H9 (cell line): ENCODE data around the gene PRR23A. TPM values are rescaled to one million over a fixed set of nuclear protein-coding genes. Genes with fewer than 3 reads are reported as not detected.

Experiments
- DNase-seq: peaks from one replicate; pipeline ENCODE4 v3.0.0-alpha.2; 2017
- H2AFZ ChIP-seq: one replicate; pipeline ENCODE4 v1.6.1; 2013; ENCODE audit warnings: mild to moderate bottlenecking, low read length, control low read depth, moderate library complexity
- H2AK5ac ChIP-seq: 2 replicates; pipeline ENCODE4 v1.6.1; 2013; ENCODE audit warnings: low read length, control low read depth, mixed read lengths; ENCODE audit not compliant: insufficient read length
- H2BK120ac ChIP-seq: one replicate; pipeline ENCODE4 v1.6.1; 2013; ENCODE audit warnings: low read depth, mild to moderate bottlenecking, low read length, control low read depth, inconsistent platforms; ENCODE audit not compliant: poor library complexity, severe bottlenecking
- H2BK12ac ChIP-seq: 2 replicates; pipeline ENCODE4 v1.6.1; 2013; ENCODE audit warnings: low read length, control low read depth, mixed read lengths, low read depth; ENCODE audit not compliant: insufficient read length
- H2BK15ac ChIP-seq: 2 replicates; pipeline ENCODE4 v1.6.1; 2013; ENCODE audit warnings: low read depth, low read length, control low read depth
- H2BK20ac ChIP-seq: one replicate; pipeline ENCODE4 v1.6.1; 2013; ENCODE audit warnings: low read depth, mild to moderate bottlenecking, low read length, control low read depth, inconsistent platforms; ENCODE audit not compliant: poor library complexity, severe bottlenecking
- H2BK5ac ChIP-seq: 2 replicates; pipeline ENCODE4 v1.6.1; 2013; ENCODE audit warnings: low read length, control low read depth, mixed read lengths; ENCODE audit not compliant: insufficient read length
- H3K14ac ChIP-seq: 2 replicates; pipeline ENCODE4 v1.6.1; 2013; ENCODE audit warnings: low read length, control low read depth; ENCODE audit not compliant: insufficient read depth
- H3K18ac ChIP-seq: 2 replicates; pipeline ENCODE4 v1.6.1; 2013; ENCODE audit warnings: low read depth, mild to moderate bottlenecking, mixed read lengths, low read length, control low read depth; ENCODE audit not compliant: insufficient read length
- H3K23ac ChIP-seq: 2 replicates; pipeline ENCODE4 v1.6.1; 2013; ENCODE audit warnings: low read length, control low read depth, mixed read lengths, low read depth; ENCODE audit not compliant: insufficient read length
- H3K23me2 ChIP-seq: 2 replicates; pipeline ENCODE4 v1.6.1; 2013; ENCODE audit warnings: low read depth, mild to moderate bottlenecking, mixed read lengths, low read length, control low read depth; ENCODE audit not compliant: insufficient read length, poor library complexity, severe bottlenecking
- H3K27ac ChIP-seq: 2 replicates; pipeline ENCODE4 v1.5.1; 2013; ENCODE audit warnings: low read length, control low read depth, mixed read lengths, low read depth; ENCODE audit not compliant: insufficient read length
- H3K27me3 ChIP-seq: 2 replicates; pipeline ENCODE4 v1.6.1; 2013; ENCODE audit warnings: low read length, control low read depth, inconsistent platforms; ENCODE audit not compliant: insufficient read depth
- H3K4ac ChIP-seq: 2 replicates; pipeline ENCODE4 v1.6.1; 2013; ENCODE audit warnings: low read depth, mild to moderate bottlenecking, control low read depth, inconsistent platforms, low read length, moderate library complexity
- H3K4me1 ChIP-seq: 2 replicates; pipeline ENCODE4 v1.6.1; 2013; ENCODE audit warnings: low read length, control low read depth, inconsistent platforms; ENCODE audit not compliant: insufficient read depth
- H3K4me2 ChIP-seq: 2 replicates; pipeline ENCODE4 v1.6.1; 2013; ENCODE audit warnings: low read length, control low read depth, mixed read lengths; ENCODE audit not compliant: insufficient read length, insufficient read depth
- H3K56ac ChIP-seq: 2 replicates; pipeline ENCODE4 v1.6.1; 2013; ENCODE audit warnings: low read depth, mild to moderate bottlenecking, mixed read lengths, low read length, control low read depth; ENCODE audit not compliant: insufficient read length
- H3K79me1 ChIP-seq: 2 replicates; pipeline ENCODE4 v1.6.1; 2013; ENCODE audit warnings: low read depth, mild to moderate bottlenecking, moderate library complexity, low read length, control low read depth, inconsistent platforms; ENCODE audit not compliant: insufficient read depth, poor library complexity, severe bottlenecking
- H3K79me2 ChIP-seq: 2 replicates; pipeline ENCODE4 v1.6.1; 2013; ENCODE audit warnings: low read length, control low read depth, inconsistent platforms; ENCODE audit not compliant: insufficient read depth
- H3K9ac ChIP-seq: 2 replicates; pipeline ENCODE4 v1.6.1; 2013; ENCODE audit warnings: low read length, control low read depth, mixed read lengths; ENCODE audit not compliant: insufficient read length; ENCODE audit errors: extremely low read depth
- H3K9me3 ChIP-seq: one replicate; pipeline ENCODE4 v1.6.1; 2013; ENCODE audit warnings: low read depth, low read length, inconsistent platforms; ENCODE audit not compliant: control insufficient read depth
- H3T11ph ChIP-seq: one replicate; pipeline ENCODE4 v1.6.1; 2013; ENCODE audit warnings: mild to moderate bottlenecking, low read length, control low read depth, inconsistent platforms
- H4K20me1 ChIP-seq: one replicate; pipeline ENCODE4 v1.6.1; 2013; ENCODE audit not compliant: control insufficient read depth, insufficient read length, insufficient read depth
- H4K5ac ChIP-seq: 2 replicates; pipeline ENCODE4 v1.6.1; 2013; ENCODE audit warnings: low read depth, mild to moderate bottlenecking, mixed read lengths, low read length, control low read depth; ENCODE audit not compliant: insufficient read length
- H4K8ac ChIP-seq: replicated peaks from 2 replicates; pipeline ENCODE4 v1.6.1; 2013; ENCODE audit warnings: low read length, control low read depth, mixed read lengths, low read depth; ENCODE audit not compliant: insufficient read length
- H4K91ac ChIP-seq: 2 replicates; pipeline ENCODE4 v1.6.1; 2013; ENCODE audit warnings: low read depth, mild to moderate bottlenecking, moderate library complexity, mixed read lengths, low read length, control low read depth; ENCODE audit not compliant: insufficient read length
- H3K27ac Mint-ChIP-seq, 3 experiments: 2 replicates in 2 of 3; 3 replicates in 1 of 3; pipeline ENCODE4 v1.8.0; 2020 to 2021; ENCODE audit warnings: mixed read lengths in 3 of 3, mild to moderate bottlenecking in 1 of 3, moderate library complexity in 1 of 3
- H3K27me3 Mint-ChIP-seq: 2 replicates; pipeline ENCODE4 v1.8.0; 2021; ENCODE audit warnings: low read depth, mild to moderate bottlenecking, moderate library complexity, mixed read lengths
- H3K36me3 Mint-ChIP-seq, 3 experiments: 2 replicates in 2 of 3; 3 replicates in 1 of 3; pipeline ENCODE4 v1.8.0; 2020 to 2021; ENCODE audit warnings: low read depth in 3 of 3, mixed read lengths in 3 of 3; ENCODE audit not compliant: insufficient read depth in 1 of 3
- H3K4me1 Mint-ChIP-seq, 2 experiments: 2 replicates each; pipeline ENCODE4 v1.8.0; 2020; ENCODE audit warnings: mixed read lengths in 2 of 2
- H3K4me3 Mint-ChIP-seq, 2 experiments: 2 replicates in 1 of 2; 3 replicates in 1 of 2; pipeline ENCODE4 v1.8.0; 2020 to 2021; ENCODE audit warnings: mild to moderate bottlenecking in 2 of 2, mixed read lengths in 2 of 2, moderate library complexity in 1 of 2
- H3K9me3 Mint-ChIP-seq, 2 experiments: 2 replicates in 1 of 2; 3 replicates in 1 of 2; pipeline ENCODE4 v1.8.0; 2020; ENCODE audit warnings: mild to moderate bottlenecking in 2 of 2, mixed read lengths in 2 of 2, moderate library complexity in 1 of 2
- WGBS: extraction: QIAGEN DNeasy Blood & Tissue Kit; methylation state at CpG from one replicate; pipeline ENCODE4 v1.1.7; 2013; ENCODE audit warnings: missing lambda C conversion rate, low lambda C conversion rate, mixed read lengths; ENCODE audit not compliant: insufficient read length; ENCODE audit errors: extremely low coverage; 5-methylcytosine and 5-hydroxymethylcytosine counted together
- total RNA-seq: library from RNA; stranded (reverse); gene quantifications from 2 replicates; pipeline ENCODE4 v1.2.1, GENCODE V29; 2021
- TF ChIP-seq, protein P1 (sequence below): fragments of 200-600 bp; sonication (generic); conservative IDR thresholded peaks from 3 replicates; pipeline ENCODE4 v1.8.0; 2021; ENCODE audit warnings: antibody characterized with exemption, mild to moderate bottlenecking

Gene PRR23A
- total RNA-seq, 1 experiment from 2014 or later = not detected

DNA sequence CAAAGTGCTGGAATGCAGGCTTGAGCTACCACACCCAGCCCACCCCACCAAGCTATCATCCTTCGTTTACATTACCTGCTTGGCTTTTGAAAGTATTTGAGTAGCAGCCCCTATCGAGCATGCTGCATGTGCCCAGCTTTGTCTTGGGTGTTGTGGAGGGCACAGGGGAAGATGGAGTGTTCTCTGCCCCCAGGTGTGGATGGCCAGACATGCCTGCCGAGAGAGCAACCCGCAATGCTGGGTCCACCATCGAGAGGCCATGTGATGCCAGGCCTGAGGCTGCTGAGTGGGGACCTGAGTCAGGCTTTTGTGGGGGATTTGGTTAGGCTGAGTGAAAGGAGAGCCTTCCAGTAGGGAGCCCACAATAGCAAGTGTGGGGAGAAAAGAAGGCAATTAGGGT, 33.1 kb downstream of the PRR23A start:
- H3K23me2 ChIP-seq = no peaks in the 10 kb centered on the region
- Mint-ChIP-seq H3K4me1 (no peaks in the 10 kb centered on the region), H3K9me3 (no peaks in the 10 kb centered on the region)

More for the DNA sequence above, 33.1 kb downstream of the PRR23A start:
- Histone ChIP-seq H2AFZ (no peak overlapping the region), H3K4me2 (no peak overlapping the region), H2BK15ac (no peak overlapping the region), H4K5ac (no peak overlapping the region), H2BK20ac (no peak overlapping the region), H3K9me3 (no peaks in the 10 kb centered on the region), H3K23ac (no peak overlapping the region), H4K91ac (no peak overlapping the region), H3K14ac (no peak overlapping the region), H3K18ac (no peak overlapping the region), H3K4ac (no peak overlapping the region), H3K56ac (no peak overlapping the region), H4K8ac (no peak overlapping the region), H3K4me1 (no peaks in the 10 kb centered on the region), H4K20me1 (no peaks in the 10 kb centered on the region), H3K27ac (no peak overlapping the region), H3K9ac (no peak overlapping the region), H2AK5ac (no peak overlapping the region), H3K79me1 (no peaks in the 10 kb centered on the region), H2BK5ac (no peak overlapping the region), H2BK120ac (no peak overlapping the region), H3T11ph (no peak overlapping the region), H3K27me3 (no peaks in the 10 kb centered on the region), H3K79me2 (no peaks in the 10 kb centered on the region), H2BK12ac (no peak overlapping the region)
- TF ChIP-seq, protein P1, sequence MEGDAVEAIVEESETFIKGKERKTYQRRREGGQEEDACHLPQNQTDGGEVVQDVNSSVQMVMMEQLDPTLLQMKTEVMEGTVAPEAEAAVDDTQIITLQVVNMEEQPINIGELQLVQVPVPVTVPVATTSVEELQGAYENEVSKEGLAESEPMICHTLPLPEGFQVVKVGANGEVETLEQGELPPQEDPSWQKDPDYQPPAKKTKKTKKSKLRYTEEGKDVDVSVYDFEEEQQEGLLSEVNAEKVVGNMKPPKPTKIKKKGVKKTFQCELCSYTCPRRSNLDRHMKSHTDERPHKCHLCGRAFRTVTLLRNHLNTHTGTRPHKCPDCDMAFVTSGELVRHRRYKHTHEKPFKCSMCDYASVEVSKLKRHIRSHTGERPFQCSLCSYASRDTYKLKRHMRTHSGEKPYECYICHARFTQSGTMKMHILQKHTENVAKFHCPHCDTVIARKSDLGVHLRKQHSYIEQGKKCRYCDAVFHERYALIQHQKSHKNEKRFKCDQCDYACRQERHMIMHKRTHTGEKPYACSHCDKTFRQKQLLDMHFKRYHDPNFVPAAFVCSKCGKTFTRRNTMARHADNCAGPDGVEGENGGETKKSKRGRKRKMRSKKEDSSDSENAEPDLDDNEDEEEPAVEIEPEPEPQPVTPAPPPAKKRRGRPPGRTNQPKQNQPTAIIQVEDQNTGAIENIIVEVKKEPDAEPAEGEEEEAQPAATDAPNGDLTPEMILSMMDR = no peak
- Mint-ChIP-seq H3K36me3 (no peaks in the 10 kb centered on the region), H3K4me3 (no peak overlapping the region), H3K27ac (no peak overlapping the region), H3K27me3 (peaks cover 16% of the 10 kb centered on the region)
- DNase-seq = no peak
- no CpG with 5 or more reads among the region's 5 CpGs for WGBS
